GM11168 (cell line): ENCODE measurements around the gene IL31.

ENCODE experiments used
- in situ Hi-C: fragments of 300-500 bp; cut with MboI; formaldehyde crosslinking; loops from one replicate; pipeline ENCODE4 v1.12.0; 2022; ENCODE audit warnings: low sequenced_read_pairs; ENCODE audit not compliant: unreplicated experiment

The IL31 gene

DNA sequence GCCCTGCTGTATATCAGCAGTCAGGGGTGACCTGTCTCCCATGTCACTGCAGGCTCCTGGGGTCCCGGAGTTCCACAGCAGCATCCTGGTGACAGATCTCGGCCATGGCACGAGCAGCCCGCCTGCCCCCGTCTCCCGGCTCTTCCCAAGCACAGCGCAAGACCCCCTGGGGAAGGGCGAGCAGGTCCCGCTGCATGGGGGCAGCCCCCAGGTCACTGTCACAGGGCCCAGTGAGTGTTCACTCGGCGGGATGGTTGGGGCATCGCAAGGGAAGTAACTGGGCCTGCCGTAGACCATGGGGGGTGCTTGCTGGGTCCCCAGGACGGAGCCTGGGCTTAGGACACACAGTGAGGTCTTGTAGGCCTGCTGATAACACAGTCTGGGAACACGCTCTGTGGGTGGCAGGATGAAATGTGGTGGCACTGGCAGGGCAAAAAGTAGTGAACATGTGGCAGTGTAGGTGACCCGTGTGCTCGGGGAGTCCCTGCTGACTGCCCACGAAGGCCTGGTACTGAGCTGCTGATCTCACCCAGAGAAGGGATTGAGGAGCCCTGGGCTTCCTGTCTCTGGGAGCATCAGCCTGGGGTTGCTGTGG, 38.5 kb downstream of the IL31 start:
- in situ Hi-C loops, result no loop called here

DNA sequence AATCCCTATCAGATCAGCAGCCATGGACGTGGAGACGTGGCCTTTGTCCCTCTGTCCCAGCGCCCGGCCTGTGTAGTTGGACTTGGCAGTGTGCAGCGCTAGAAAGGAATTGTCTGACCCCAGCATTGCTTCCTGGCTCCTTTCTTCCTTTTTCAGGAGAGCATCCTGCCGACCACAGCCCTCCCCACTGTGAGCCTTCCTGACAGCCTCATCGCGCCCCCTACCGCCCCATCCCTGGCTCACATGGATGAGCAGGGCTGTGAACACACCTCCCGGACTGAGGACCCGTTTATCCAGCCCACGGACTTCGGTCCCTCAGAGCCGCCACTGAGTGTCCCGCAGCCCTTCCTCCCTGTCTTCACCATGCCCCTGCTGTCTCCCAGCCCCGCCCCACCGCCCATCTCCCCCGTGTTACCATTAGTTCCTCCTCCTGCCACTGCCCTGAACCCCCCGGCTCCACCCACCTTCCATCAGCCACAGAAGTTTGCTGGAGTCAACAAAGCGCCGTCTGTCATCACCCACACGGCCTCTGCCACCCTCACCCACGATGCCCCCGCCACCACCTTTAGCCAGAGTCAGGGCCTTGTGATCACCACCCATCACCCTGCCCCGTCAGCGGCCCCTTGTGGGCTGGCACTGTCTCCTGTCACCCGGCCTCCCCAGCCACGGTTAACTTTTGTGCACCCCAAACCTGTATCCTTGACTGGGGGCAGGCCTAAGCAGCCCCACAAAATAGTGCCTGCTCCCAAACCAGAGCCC, 40.6 kb downstream of the IL31 start:
- in situ Hi-C loops, result loop anchor here (5.0 kb wide), 1 partner anchor 44 kb away; no protein-coding TSS in a partner anchor

DNA sequence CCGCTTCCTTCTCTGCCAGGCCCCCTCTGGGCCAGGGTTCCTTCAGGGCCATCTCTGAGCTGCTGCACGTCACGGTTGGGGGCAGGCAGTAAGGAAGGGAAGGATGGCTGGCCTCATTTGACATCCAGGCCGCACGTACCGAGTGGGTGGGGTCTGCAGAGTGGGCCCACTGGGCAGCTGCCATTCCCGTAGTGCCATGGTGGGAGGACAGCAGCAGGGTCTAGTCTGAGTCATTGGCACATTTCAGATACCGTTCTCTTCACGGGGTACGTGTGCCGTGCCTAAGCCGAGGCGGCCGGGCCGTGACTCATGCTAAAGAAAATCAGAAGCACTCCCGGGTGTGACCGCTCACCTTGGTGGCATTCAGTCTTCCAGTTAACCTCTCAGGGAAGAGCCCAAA, 43.9 kb downstream of the IL31 start:
- in situ Hi-C loops, result loop anchor here (5.0 kb wide), 1 partner anchor 47 kb away; no protein-coding TSS in a partner anchor

DNA sequence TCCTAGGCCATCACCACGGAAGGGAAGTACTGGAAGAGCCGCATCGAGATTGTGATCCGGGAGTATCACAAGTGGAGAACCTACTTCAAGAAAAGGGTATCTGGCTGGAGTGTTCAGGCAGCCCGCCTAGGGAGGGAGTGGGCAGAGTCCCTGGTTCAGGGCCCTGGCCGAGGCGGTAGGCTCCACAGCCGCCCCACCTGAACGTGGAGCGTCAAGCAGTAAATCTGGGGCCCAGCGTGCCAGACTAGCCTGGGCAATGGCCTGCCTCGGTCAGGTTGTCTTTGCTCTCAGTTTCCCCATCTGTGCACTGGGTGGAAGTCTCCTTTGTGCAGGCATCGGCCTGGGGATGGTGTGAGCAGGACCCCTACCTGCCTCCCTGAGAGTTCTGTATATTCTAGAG, 44.9 kb downstream of the IL31 start:
- in situ Hi-C loops, result loop anchor here (5.0 kb wide), 1 partner anchor 72 kb away; no protein-coding TSS in a partner anchor

DNA sequence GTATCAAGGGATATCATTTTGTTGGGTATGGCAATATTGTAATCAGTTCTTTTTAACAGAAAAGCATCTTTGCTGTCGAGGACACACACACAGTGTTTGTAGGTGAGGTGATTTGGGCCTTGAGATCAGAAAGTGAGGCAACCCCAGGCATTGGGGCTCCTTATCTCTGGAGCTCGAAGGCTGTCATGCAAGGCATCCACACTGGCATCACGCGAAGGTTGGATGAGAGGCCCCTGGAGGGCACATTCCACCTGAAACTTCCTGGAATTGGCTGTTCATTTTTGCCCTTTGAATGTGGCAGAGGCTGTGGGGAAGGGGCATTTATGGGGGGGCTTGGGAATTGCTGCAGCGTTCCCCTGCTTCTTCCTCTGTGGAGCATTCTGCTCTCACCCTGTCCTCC, 45.5 kb downstream of the IL31 start:
- in situ Hi-C loops, result loop anchor here (5.0 kb wide), 1 partner anchor 71 kb away; no protein-coding TSS in a partner anchor

DNA sequence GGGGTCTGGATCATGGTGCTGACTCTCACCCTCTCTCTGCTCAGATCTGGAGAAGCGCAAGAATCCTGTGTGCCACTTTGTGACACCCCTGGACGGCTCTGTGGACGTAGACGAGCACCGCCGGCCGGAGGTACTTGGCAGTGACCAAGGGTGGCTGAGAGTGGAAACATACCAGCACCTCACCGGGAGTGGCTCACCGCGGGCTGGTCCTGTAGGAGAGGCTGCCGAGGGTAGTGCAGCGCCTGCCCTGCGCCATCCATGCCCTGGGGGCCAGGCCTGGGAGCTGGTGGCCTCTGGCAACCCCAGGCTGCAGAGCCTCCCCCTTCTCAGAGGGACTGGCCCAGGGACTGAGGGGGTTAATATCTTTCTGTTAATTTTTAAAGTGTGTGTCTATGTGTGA, 46.2 kb downstream of the IL31 start:
- in situ Hi-C loops, result loop anchor here (5.0 kb wide), 1 partner anchor 71 kb away; no protein-coding TSS in a partner anchor

DNA sequence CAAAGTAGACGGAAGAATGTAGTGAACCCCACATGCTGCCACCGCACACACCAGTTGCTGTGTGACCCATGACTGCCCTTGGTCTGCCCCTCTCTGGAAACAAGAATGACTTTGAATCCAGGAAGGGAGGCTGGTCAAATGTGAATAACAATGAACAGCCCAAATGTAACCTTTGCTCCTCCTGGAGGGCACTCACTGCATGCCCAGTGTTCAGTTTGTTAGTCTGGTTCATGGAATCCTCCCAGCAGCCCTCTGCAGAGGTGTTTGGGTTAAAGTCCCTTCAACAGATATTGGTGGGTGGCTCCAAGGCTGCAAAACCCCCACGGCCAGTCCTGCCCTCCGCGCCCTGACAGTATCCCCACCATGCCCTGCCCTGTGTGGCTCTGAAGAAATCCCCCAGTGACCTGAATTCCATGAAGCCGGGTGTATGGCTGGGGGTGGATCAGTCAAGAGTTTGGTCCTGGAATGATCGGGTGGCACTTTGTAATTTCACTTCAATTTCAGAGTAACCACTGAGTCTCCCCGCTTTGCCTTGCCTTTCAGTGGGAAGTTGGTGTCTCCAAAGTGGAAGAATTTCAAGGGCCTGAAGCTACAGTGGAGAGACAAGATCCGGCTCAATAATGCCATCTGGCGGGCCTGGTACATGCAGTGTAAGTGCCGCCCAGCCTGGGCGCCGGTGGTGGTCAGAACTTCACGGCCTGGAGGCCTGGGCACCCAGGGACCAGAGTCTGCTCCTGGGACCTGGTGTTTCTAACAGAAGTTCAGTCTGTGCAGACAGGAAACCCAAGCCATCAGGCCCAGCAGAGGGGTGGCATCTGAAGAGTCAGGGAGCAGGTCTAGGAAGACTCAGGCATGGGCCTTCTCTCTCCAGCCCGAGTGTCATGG, 47.1 kb downstream of the IL31 start:
- in situ Hi-C loops, result loop anchor here (5.0 kb wide), 1 partner anchor 70 kb away; no protein-coding TSS in a partner anchor

DNA sequence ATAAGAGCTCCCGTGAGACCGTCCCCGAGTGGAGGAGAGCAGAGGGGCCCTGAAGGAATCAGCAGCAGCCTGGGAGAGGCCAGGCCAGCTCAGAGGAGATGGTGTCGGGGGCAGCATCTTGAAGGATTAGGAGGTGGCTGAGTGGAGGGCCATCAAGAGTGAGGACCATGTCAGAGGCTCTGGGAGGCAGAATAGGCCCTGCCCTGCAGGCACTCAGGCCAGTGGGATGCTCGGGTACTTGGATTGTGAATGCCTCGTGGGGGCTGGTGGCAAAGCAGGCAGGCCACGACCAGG, 47.7 kb downstream of the IL31 start:
- in situ Hi-C loops, result loop anchor here (5.0 kb wide), 1 partner anchor 69 kb away; no protein-coding TSS in a partner anchor

DNA sequence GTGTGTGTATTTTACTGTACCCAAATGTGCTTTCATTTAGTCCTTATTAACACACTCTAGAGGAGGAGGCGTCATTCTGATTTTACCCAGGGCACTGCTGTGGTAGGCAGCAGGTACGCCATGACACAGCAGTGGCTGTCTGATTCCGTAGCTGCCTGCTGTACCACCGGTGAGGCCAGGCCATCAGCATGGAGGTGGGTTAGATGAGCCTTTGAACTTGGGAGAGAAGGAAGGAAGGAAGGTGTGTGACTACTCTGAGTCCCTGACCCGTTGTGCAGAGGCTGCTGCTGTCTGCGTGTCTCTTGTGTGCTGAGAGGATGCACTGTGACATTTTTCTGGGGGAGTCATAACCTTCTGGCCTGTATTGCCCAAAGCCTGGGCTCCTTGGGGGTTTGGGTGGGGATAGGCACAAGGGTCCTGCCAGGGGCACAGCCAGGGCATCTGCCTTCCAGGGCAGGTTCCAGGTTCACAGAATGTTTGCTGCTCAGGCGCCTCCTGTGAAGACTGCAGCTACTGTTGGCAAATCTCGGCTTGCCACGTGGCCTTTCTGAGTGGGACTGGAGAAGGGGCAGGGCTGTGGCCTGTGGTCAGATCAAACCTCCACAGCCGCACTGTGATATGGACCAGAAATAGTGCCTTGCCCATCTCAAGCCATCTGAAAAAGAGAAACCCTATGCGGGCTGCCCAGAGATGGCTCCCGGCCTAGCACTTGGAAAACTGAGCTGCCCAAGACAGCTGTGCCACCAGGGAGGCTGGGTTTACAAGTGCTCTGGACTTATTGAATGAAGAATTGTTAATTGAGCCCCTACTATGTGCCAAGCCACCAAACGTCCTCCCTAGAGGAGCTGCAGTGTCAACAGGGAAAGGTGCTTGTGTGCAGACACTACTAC, 48.3 kb downstream of the IL31 start:
- in situ Hi-C loops, result loop anchor here (5.0 kb wide), 1 partner anchor 68 kb away; no protein-coding TSS in a partner anchor

DNA sequence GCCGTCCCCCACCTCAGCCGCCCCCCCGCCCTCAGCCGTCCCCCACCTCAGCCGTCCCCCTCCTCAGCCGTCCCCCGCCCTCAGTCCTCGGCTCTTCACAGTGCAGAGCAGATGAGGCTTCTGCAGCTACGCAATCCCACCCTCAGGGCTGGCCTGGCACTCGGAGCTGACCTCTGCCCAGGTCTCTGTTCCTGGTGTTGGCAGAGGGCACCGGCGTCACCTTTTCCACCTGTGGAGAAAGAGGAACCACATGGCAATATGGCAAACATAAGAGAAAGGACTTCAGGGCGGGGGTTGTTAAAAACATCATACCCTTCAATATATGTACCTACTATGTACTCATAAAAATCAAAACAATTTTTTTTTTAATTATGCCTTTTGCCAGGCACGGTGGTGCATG, 49.7 kb downstream of the IL31 start:
- in situ Hi-C loops, result no loop called here

DNA sequence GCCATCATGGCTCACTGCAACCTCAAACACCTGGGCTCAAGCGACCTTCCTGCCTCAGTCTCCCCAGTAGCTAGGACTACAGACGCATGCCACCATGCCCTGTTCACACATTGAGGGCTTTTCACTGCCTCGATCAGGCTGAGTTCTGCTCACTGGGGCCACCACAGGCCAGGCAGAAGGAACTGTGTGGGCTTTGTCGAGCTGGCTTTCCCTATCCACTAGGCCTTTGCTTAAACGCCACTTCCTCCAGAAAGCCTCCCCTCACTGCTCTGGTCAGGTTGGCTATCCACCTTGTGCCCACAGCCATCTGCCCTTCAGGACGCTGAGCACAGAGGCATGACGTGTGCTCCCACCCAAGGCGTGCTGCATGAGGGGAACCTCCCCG, 50.3 kb downstream of the IL31 start:
- in situ Hi-C loops, result no loop called here

DNA sequence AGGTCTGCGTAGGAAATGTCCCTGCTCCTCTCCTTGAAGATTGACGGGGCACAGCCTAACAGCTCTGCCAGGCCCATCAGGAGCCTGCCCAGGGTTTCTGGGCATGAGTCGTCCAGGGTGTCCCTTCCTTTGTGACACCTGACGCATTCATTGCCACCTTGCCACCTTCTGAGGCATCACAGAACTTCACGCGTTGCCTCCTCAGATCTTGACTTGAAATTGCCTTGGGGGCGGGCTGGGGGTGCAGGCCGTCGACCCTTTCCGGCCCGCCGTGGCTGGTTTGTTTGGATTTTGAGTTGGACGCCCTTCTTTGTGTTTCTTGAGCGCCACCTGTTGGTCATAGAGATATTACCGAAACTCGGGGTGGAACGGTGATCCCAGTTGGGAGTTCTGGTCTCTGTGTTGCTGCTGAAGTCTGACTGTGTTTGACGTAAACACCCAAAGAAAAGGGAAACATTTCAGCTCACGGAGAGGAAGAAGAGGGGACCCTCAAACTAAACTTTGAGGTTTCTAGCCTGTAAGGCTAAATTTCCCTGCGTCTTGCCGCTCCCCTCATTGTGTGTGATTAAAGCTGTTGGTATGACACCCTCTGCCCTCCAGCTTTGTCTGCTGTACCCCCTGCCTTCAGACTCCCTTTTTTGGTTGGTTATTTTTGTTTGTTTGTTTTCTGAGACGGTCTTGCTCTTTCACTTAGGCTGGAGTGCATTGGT, 50.8 kb downstream of the IL31 start:
- in situ Hi-C loops, result no loop called here
